IPS-11a (cell line): Measurements from ENCODE around the gene WFDC8.

ENCODE experiments used
- H3K4me3 ChIP-seq: one replicate; pipeline ENCODE4 v1.5.1; 2013; ENCODE audit warnings: low read depth, low read length, control low read depth

Gene WFDC8

GRCh38 chr20:45550765-45551164 is 28.3 kb downstream of the WFDC8 start:
- no peak overlapping the region for H3K4me3 ChIP-seq

- no peak overlapping the region for H3K4me3 ChIP-seq
Measured at GRCh38 chr20:45548410-45548809, 30.7 kb downstream of the WFDC8 start.

- H3K4me3 ChIP-seq: no peak within 1 kb of the TSS
Measured at GRCh38 chr20:45547206-45547770, 31.8 kb downstream of the WFDC8 start, which contains the start of gene EPPIN. EPPIN (minus strand) TSS chr20:45547401; CDS start chr20:45547357, 44 bp downstream.

GRCh38 chr20:45545754-45546453 is 33.2 kb downstream of the WFDC8 start:
- H3K4me3 ChIP-seq: no peak overlapping the region

GRCh38 chr20:45545351-45545750 is 33.7 kb downstream of the WFDC8 start:
- no peak overlapping the region for H3K4me3 ChIP-seq

GRCh38 chr20:45539382-45539781 is 39.7 kb downstream of the WFDC8 start, which contains the start of gene WFDC6:
WFDC6 (minus strand) TSS chr20:45539482; CDS start chr20:45539407, 75 bp downstream.
- no peak within 1 kb of the TSS for H3K4me3 ChIP-seq

- H3K4me3 ChIP-seq: no peak overlapping the region
Measured at GRCh38 chr20:45538209-45538799, 40.8 kb downstream of the WFDC8 start.

- H3K4me3 ChIP-seq: no peak overlapping the region
Measured at GRCh38 chr20:45527294-45527693, 51.8 kb downstream of the WFDC8 start.

GRCh38 chr20:45523821-45524220 is 55.3 kb downstream of the WFDC8 start:
- no peak overlapping the region for H3K4me3 ChIP-seq

GRCh38 chr20:45518282-45518681 is 60.8 kb downstream of the WFDC8 start:
- no peak overlapping the region for H3K4me3 ChIP-seq

GRCh38 chr20:45515147-45515913 is 63.8 kb downstream of the WFDC8 start, which contains the start of gene SPINT3:
SPINT3 (minus strand) TSS chr20:45515622; CDS start chr20:45515608, 14 bp downstream.
- no peak within 1 kb of the TSS for H3K4me3 ChIP-seq

- H3K4me3 ChIP-seq: no peak overlapping the region
Measured at GRCh38 chr20:45510242-45510862, 68.7 kb downstream of the WFDC8 start.

- H3K4me3 ChIP-seq: no peak overlapping the region
Measured at GRCh38 chr20:45509091-45509490, 70.0 kb downstream of the WFDC8 start.

GRCh38 chr20:45508068-45508886 is 70.8 kb downstream of the WFDC8 start:
- no peak overlapping the region for H3K4me3 ChIP-seq

- H3K4me3 ChIP-seq: no peak overlapping the region
Measured at GRCh38 chr20:45507011-45507820, 71.9 kb downstream of the WFDC8 start.

- H3K4me3 ChIP-seq: no peak overlapping the region
Measured at GRCh38 chr20:45506398-45506797, 72.7 kb downstream of the WFDC8 start.

- no peak overlapping the region for H3K4me3 ChIP-seq
Measured at GRCh38 chr20:45503403-45503802, 75.7 kb downstream of the WFDC8 start.

- H3K4me3 ChIP-seq: no peak overlapping the region
Measured at GRCh38 chr20:45502561-45502960, 76.5 kb downstream of the WFDC8 start.
